Measurements from ENCODE around the gene PIN4.
A peak's percentile ranks its signal among the peaks of the same experiment; 100 is the strongest.
"Not testable (repeated sequence)": the region's sequence is repeated elsewhere in the genome, so short reads cannot be mapped to it uniquely, and the experiment has no call there.

The PIN4 gene

DNA sequence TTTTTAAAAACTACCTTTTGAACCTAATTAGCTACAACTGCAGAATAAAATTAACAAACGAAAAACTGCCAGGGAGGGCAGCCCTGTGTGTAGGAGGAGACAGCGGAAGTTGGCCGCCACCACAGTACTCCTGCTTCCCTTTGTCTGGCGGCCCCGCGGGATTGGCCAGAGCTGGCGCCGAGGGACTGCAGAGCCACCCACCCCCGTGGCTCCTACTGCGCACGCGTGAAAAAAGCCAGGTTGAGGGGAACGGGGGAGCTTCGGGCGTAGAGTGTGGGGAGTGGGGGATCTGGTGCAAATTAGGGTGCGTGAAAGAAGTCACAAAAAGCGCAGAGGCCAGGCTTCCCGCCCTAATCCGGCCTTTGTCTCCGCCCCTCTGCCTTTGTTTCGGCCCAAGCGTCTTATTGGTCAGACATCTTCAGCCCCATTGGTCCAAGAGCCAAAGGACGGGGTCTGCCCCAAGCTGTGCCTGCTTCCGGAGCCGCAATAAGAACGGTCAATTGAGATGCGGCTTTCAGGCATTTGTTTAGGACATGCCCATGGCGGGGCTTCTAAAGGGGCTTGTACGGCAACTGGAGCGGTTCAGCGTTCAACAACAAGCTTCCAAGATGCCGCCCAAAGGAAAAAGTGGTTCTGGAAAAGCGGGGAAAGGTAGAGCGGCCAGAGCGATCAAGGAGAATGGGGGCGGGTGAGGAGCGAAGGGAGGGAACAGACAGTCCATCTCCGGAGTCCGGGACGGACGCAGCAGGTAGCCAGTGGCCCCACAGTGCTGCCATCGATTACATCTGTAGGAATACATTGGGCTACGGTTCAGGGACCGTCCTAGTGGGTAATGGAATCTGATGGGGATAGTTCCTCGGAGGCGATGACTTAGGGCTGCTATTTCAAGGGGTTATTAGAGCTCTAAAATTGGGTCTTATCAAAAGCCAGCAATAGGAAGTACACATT is at the start of gene PIN4:
PIN4 (plus strand) TSS at position 580 of the 948 bp plus-strand sequence; CDS start at position 609, 29 bp downstream.
- peak; percentile 24 to 93 (median 80) for DNase-seq

GRCh38 chrX:72132456-72132855 is 49.1 kb upstream of the PIN4 start:
- no peak for DNase-seq

- no peak for DNase-seq
These were observed 47.6 kb upstream of the PIN4 start for GRCh38 chrX:72133851-72134546.

DNA sequence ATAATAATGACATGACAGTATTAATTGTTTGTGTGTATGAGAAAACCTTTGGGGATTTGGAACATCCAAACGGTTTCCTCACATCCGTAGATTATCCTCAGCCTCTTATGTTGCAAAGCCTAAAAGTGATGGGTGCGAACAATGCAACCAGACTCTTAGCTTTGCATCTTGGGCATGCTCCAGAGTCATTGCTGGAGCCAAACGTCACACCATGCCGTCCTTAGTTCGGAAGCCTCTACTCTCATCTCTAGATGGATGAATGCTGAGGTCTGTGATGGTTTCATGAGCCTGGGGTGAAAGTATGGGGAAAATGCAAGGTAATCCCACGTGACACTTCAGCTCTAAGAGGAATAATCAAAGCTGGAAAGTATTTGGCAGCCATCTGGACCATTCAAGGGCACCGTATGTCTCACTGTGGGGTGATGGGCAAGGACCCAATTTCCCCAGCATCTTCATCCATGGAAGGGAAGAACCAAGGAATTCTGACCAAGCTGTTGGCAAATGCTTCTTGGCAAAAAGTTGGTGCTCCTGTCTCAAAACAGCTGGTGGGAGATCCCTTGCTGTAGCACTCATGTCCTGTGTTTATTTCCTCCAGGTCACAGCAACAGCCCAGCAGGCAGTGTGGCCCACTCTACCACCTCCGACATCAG is 43.6 kb upstream of the PIN4 start:
- peak in 1 of 14 donors; percentile 61 for DNase-seq

- no peak for DNase-seq
These were observed 42.0 kb upstream of the PIN4 start for GRCh38 chrX:72139538-72139937.

DNA sequence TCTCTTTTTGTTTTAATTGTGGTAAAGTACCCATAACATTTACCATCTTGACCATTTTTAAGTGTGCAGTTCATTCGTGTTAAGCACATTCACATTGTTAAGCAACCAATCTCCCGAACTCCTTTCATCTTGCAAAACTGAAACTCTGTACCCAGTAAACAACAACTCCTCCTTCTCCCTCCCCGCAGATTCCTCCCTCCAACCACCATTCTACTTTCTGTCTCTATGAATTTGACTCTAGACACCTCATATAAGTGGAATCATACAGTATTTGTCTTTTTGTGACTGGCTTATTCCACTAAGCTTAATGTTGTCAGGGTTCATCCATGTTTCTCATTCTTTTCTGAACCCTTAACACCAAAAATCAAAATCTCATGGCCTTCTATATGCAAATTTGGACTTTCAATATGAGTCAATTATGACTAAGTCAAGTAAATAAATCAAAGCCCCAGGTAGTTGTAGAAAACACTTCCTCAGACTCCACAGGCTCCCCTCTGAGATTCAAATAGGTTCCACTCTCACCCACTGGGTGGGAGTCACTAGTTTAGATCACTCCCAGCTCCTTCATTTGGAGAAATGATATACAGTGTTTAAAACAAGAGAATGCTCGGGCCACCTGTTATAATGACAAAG is 40.1 kb upstream of the PIN4 start:
- no peak for DNase-seq

DNA sequence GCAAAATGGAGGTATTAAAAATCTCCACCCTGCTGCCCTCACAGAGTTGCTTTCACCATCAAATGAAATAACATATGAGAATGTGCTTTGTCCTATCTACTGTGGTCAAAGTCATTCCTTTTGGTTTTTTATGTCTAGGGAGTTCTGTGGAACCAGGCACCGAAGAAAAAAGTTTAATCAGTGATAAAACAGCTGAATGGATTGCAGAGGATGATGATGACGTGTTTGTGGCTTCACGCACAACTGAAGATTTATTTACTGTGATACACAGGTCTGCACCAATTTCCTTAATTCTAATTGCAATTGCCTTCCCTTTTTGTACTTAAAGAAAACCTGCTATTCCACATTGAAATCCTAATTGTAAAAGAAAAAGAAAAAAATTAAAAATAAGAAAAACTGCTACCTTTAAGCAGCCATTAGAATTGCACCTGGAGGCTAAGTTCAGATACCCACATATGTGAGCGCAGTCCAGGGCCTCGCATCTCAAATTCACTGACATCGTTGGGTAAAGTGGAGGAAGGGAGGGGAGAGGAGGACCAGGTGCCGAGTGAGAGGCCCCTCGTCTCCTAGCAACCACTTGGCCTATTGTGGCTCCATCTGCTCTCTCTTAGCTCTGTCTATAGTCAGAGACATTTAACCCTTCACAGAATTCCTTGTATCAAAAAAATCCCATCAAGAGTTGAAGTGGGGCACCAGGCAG is 39.3 kb upstream of the PIN4 start:
- DNase-seq = peak in 1 of 14 donors; percentile 89

GRCh38 chrX:72142794-72143608 is 38.6 kb upstream of the PIN4 start:
- no peak for DNase-seq

DNA sequence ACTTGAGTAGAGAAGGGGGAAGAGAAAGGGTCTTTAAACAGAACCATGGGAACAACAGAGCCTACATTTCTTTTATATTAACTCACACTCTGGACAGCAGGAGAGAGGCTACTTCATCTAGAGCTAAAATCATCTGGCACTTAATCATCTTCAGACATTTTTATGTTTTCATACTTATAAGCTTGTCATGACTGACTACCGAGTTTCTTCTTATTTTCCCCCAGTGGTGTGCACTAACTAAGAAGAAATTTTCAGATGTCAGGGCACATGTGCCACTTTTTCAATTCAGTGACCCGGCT is 38.0 kb upstream of the PIN4 start:
- no peak for DNase-seq

- no peak for DNase-seq
These were observed 36.4 kb upstream of the PIN4 start for GRCh38 chrX:72145181-72145580.

DNA sequence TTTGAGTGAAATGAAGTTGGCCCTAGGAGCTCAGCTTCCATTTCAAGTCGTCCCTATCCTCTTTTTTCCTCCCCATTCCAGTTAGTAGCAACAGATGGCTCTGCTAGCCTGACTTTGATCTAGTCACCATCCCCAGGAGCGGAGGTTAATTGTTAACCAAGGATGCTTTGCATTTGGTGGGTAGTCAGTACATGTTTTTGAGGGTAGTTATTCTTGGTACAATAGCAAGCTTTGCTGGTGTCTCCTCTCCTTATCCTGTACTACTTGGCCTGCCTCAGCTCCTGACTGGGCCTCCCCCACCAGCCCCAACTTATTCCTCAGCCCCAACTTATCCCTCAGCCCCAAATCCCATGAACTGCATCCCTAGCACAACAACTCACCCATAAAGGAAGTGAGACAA is 35.0 kb upstream of the PIN4 start:
- DNase-seq = no peak

DNA sequence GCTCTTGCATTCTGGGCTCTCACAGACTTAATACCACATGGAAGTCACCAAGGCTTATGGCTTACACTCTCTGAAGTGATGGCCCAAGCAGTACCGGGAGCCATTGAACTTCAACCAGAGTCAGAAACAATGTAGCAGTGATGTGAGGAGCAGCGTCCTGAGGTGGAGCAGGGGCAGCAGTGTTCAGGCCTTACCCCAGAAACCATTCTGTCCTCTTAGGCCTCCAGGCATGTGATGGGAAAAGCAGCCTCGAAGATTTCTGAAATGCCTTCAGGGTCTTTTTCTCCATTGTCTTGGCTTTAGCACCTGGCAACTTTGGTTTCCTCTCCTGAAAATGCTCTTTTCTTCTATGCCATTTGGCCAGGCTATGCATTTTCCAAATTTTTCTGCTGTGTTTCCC is 22.8 kb upstream of the PIN4 start:
- DNase-seq = no peak

DNA sequence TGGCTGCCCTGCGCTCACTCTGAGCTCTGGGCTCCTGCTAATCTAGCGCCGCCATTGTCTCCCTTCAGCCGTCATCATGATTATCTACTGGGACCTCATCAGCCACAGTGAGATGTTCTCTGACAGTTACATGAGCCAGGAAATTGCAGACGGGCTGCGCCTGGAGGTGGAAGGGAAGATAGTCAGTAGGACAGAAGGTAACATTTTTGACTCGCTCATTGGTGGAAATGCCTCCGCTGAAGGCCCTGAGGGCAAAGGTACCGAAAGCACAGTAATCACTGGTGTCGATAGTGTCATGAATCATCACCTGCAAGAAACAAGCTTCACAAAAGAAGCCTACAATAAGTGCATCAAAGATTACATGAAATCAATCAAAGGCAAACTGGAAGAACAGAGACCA is 21.8 kb upstream of the PIN4 start:
- DNase-seq = no peak

- no peak for DNase-seq
These were observed 16.0 kb upstream of the PIN4 start for GRCh38 chrX:72165551-72165950.

DNA sequence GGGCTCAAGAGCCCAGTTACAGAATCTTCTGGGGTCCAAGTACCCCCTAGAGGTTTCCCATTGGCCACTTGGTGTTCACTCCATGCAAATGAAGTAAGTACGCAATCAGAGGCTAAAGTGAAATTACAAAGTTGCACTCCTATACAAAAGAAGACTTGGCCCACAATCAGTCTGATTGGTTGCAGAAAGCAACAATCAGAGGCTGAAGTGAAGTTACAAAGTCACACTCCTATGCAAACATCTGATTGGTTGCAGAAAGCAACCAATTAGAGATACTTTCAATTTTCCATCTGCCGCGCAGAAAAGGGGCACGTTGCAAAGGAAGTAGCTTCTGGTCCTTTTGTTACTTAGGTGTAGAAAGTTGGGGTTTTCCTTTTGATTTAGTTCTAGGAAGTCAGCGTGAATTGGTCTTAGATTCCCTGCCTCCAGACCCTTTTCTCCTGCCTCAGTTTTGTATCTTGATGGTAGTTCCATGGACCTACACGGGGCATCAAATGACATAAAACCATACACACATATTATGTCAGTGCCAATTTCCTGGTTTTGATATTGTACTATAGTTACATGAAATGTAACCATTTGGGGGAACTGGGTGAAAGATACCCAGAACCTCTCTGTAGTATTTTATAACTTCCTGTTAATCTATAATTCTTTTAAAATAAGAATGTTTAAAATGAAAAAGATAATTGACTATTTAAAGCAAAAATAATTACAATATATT is 12.4 kb upstream of the PIN4 start:
- no peak for DNase-seq

DNA sequence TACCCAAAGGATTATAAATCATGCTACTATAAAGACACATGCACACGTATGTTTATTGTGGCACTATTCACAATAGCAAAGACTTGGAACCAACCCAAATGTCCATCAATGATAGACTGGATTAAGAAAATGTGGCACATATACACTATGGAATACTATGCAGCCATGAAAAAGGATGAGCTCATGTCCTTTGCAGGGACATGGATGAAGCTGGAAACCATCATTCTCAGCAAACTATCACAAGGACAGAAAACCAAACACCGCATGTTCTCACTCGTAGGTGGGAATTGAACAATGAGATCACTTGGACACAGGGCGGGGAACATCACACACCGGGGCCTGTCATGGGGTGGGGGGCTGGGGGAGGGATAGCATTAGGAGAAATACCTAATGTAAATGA is 5.3 kb upstream of the PIN4 start:
- not testable (repeated sequence) for DNase-seq

- DNase-seq = peak in 6 of 14 donors; percentile 0 to 34 (median 2)
These were observed 4.6 kb upstream of the PIN4 start for GRCh38 chrX:72176981-72177380.

GRCh38 chrX:72180539-72180938 is 1.0 kb upstream of the PIN4 start:
- DNase-seq = no peak

DNA sequence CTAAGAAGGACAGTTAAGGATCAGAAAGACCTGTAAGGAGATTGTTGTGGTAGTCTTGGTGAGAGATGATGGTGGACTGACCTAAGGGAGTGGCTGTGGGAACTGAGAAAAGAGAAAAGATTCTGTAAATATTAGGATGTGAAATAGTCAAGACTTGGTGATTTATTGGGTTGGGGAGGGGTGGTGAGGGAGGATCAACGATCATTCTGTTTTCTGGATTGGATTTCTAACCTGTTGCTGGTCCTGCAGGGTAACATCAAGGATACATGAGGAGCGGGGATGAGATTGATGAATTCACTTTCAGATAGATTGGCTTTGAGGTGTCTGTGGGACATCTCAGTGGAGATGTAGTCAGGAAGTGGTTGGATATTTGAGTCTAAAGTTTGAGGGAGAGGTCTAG is 1.4 kb downstream of the PIN4 start:
- DNase-seq = no peak

DNA sequence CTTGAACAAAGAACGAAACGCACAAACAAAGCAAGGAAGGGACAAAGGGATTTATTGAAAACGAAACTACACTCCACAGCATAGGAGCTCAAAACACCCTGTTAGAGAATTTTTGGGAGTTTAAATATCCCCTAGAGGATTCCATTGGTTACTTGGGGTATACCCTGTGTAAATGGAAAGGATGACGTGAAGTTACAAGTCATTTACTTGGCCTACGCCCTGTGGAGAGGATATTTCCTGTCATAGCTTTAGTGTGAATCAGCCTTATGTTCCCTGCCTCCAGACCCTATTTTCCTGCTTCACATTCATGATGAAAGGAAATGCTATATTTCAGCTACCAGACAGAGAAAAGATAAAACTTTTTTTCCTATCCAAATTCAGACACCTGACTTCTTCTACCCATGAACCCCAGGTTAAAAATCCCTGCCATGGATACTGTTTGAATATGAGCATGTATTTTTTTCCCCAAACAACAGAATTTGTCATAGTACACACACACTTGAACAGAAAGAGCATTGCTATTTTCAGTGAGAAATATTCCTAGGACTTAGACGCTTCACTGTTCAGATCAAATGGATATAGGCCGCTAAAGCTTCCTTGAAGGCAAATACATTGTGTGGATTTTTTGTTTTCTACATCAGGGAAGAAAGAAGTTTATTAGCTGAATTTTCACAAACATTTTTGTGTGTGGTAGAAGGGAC is 20.4 kb downstream of the PIN4 start:
- no peak for DNase-seq
